Eye (tissue), 1 donor: Measurements from ENCODE around the gene TRAP1.
"Not testable (repeated sequence)": the region's sequence is repeated elsewhere in the genome, so short reads cannot be mapped to it uniquely, and the experiment has no call there.

Experiments
- DNase-seq: peaks from one replicate; pipeline ENCODE4 v3.0.0-alpha.2; 2015

TRAP1 gene

GRCh38 chr16:3672571-3673041 lies 44.7 kb downstream of the TRAP1 start:
- DNase-seq = no peak

DNA sequence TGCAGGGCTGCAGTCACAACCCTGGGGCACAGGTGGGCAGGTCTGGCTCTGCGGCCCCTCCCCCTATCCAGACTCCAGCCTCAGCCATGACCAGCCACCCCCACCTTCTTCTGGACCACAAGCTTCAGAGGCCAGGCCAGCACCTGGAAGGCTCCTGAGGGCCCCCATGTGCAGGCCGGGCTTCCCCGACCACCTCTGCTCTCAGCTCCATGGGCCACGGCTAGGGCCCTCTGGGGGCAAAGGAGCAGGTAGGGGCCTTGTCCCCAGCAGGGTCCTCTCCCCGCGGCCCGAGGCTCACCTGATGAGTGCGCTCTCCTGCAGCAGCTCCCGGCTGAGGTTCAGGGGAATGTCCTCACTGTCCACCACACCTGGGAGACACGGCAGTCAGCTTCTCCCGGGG lies 45.9 kb downstream of the TRAP1 start:
- no peak for DNase-seq

DNA sequence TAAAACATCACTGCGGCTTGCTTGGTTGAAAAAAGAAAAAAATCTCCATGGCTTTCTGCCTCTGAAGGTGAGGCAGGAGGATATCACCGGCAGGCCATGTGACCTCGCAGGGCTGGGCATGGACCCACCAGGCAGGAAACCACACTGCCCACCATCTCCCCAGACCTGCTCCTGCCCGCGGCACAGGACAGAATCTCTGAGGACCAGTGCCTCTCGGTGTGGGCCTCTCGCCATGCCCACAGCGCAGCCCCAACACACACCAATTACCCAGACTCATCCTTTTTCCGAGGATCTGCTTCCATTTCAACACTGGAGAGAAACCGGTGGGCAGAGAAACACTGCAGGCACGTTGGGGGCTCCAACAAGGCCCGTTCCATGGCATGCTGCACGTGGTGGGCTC lies 46.6 kb downstream of the TRAP1 start:
- DNase-seq = no peak

DNA sequence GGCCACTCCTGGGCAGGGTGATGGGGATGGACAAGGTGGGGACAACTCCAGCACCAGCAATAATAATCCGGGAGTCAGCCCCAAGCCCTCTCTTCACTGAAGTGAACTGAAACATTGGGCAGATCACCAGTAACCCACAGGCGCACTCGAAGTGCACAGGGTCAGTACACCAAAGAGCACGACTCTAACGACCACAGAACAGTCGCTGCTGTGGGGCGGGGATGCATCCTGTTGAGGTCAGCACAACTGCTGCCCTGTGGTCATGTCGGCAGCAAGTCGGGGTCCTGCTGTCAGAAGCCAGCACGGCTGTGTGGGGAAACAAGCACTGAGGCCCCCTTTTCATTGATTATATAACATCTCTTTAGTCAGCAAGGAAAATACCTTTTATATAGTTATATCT lies 48.2 kb downstream of the TRAP1 start:
- DNase-seq = no peak

DNA sequence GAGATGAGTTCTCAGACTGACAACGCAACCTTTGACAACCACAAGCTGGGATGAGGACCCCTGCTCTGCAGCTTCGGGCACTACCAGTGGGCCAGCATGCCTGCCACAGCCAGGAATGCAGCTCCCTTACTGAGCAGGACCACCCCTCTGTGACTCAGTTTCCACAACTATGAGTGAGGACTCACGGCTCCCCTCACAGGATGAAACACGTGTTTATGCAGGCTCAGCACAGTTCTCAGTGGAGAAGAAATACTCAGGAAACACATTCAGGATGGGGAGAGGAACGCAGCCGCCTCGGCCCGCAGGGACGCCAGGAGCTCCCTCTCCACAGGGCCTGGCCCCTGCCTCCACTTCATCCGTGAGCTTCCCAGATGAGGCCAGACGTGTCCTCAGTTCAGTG lies 48.7 kb downstream of the TRAP1 start:
- no peak for DNase-seq

DNA sequence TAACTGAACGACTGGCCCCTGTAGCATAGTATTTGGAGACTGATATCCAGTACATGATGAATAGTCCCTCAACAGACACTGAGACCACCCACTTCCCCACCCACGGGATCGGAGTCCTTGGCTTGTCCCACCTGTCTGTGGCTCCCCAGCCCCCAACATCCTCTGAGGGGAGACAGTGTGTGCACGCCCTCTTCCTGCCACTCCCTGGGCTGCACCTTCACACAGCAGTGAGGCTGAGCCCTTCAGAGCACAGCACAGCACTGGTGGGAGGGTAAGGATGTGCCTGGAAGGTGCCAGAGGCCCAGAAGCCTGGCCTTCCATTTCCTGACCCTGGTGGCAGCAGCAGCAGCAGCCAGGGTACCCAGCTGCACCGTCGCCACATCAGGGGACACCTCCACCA lies 51.8 kb downstream of the TRAP1 start:
- DNase-seq = no peak

DNA sequence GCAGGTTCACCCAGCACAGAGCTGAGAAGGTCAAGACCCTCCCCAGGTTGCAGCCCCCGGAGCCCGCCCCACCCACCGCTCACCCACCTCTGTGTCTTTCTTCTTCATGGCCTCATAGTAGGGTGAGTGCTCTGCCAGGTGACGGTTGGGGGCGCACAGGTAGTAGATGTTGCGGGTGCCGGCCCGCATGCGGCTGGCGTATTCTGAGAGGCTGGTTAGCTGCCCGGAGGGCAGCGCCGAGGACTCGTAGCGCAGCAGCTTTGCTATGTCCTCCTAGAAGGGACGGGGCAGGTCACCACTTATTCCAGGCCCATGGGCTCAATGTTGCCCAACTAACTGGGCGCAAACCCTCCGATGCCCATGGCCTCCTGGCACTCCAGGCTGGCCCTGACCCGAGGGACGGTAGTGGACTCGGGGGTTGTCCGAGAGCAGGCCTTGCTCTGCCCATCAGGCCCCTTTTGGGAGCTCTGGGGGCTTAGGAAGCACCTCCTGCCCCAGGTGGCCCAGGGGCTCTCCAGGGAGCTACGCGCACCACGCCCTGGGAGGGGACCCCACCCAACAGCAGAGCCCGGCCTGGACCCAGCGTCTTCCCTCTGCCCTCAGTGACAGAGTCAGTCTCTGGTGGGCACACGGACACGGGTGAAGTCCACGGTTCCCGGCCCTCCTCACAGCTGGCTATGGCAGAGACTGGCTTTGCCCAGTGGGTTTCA lies 53.0 kb downstream of the TRAP1 start:
- DNase-seq = no peak

- no peak for DNase-seq
Observed at GRCh38 chr16:3662601-3663000, 54.7 kb downstream of the TRAP1 start.

GRCh38 chr16:3661922-3662321 lies 55.4 kb downstream of the TRAP1 start:
- no peak for DNase-seq

- DNase-seq = no peak
Observed at GRCh38 chr16:3661311-3661710, 56.0 kb downstream of the TRAP1 start.

- DNase-seq = no peak
Observed at GRCh38 chr16:3659251-3659650, 58.1 kb downstream of the TRAP1 start.

GRCh38 chr16:3656491-3657468 lies 60.5 kb downstream of the TRAP1 start:
- DNase-seq = no peak

DNA sequence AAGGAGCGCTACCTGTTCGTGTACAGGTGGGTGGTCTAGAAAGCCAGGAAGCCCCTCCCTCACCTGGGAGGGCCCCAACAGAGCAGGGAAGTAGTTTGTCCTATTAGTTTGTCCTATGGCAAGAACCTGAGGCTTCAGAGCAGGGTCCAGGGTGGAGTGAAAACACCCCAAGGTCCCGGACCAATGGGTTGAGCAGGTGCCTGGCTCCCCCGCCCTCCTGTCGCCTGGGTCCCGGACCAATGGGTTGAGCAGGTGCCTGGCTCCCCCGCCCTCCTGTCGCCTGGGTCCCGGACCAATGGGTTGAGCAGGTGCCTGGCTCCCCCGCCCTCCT lies 61.2 kb downstream of the TRAP1 start:
- DNase-seq = not testable (repeated sequence)

DNA sequence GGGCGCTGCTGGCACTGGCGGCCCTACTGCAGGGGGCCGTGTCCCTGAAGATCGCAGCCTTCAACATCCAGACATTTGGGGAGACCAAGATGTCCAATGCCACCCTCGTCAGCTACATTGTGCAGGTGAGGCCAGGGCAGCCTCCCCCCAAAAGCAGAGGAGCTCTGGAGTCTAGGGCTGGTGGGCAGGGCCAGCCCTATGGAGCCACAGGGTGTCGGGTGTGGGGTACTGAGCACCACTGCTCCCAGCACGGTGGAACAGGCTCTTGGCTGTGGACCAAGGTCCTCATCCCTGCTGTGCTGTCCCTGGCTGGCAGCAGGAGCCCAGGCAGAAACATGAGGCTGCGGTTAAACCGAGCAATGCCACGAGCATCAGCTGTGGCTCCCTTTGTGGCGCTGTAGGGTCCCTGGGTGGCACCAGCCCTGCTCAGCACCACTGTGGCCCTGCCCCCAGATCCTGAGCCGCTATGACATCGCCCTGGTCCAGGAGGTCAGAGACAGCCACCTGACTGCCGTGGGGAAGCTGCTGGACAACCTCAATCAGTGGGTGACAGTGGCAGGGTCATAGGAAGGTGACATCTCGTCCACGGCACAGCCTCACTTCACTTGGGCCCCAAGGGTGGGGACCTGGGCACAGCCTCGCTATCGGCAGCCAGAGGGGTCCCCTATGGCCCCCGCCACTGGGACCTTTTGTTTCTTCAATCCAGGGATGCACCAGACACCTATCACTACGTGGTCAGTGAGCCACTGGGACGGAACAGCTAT lies 61.7 kb downstream of the TRAP1 start:
- no peak for DNase-seq

- no peak for DNase-seq
Observed at GRCh38 chr16:3655030-3655395, 62.3 kb downstream of the TRAP1 start.

- DNase-seq = peak; percentile 75
Observed at GRCh38 chr16:3654249-3654991, 62.9 kb downstream of the TRAP1 start, which contains the start of gene DNASE1. Gene DNASE1 (plus strand): TSS chr16:3654691. CDS start chr16:3655374, 683 bp downstream.

GRCh38 chr16:3652373-3653195 lies 64.7 kb downstream of the TRAP1 start:
- DNase-seq = no peak

DNA sequence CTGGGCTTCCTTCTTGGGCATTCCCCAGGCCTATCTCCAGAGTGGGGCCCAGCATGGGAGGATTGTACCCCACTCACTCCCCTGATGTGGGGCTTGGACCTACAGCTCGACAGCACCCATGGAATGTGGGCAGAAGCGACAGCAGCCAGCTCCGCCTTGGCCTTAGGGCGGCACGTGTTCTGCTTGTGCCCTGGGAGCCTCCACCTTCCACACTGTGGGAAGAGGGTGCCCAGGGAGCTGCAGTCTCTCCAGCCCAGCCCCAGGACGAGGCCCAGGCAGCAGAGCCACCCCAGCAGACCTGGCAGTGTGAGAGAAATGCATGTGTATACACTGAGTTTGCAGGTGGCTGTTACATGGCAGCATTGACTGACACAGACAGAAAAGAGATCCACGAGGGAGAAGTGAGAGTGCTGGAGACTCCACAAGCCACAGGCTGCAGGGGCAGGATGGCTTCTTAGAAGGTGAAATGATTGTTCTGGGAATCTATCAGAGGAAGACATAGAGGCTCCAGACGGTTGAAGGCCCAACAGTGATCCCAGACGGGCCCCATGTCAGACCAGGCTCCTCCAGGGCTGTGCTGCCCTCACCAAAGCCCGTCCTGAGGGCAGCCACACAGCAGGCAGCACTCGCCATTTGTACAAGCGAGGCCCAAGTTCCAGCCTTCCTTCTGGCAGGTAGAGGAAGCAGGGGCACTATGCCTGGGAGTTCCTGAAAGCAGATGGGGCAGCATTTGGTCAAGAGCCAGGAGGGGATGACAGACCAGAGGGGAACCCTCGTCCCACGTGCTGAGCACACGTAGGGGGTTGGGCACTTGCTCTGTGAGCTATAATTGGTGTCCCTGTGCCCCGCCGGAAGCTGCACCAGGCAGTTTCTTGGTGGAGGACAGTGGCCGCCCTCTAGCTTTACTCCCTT lies 65.6 kb downstream of the TRAP1 start:
- DNase-seq = no peak

DNA sequence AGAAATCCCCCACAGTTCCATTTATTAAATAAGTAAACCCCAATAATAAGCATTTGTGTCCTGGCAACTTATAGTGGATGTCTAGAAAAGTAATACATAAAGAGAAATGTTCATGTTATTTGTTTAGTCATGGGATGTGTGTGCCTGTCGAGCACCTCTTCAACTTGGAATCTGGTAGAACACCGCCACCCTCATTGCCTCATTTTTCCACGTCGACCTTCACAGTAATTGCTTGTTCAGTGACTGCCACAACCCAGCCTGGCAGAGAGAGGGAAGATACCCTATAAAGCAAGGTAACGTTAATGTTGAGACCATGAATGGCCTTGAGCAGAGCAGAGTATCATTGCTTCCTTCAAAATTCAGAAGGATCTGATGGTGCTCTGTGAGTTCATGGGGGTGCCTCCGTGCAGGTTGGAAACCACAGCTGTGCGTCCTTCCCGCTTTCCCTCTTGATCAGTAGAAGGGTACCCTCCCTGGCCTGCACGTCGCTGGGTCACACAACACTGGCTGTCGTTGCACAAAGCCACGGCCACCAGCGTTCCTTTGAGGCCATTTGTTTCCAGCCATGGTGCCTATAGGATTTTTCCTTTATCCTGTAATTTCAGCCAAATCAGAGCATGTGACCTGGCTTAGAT lies 66.6 kb downstream of the TRAP1 start:
- no peak for DNase-seq

DNA sequence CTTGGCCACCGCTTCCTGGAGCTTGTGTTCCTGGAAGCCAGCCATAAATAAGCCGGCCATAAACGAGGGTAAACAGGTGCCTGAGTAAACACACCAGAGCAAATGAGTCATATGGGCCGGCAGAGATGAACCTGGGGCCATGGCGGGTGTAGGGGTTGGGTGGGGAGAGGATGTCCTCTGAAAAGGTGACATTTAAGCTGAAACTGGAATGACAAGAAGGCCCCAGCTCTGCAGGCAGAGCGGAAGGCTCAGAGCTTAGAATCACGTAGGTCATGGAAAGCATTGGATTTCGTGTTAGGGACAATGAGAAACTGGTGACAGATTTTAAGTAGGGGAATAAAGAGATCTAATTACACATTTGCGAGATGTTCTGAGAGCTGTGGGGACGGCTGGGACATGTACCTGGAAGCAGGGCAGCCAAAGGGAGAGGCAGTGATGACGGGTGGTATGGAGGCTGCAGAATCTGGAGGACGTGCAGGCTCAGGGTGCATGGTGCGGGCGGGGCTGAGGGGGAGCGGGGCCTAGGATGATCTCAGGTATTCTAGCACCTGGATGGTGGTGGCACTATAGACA lies 70.9 kb downstream of the TRAP1 start:
- DNase-seq = no peak
